Endodermal cell (in vitro differentiated cells): ENCODE data around the gene SEC11A. TPM values are rescaled to one million over a fixed set of nuclear protein-coding genes. Genes with fewer than 3 reads are reported as not detected.

Experiments
- DNase-seq: peaks from one replicate; pipeline ENCODE4 v3.0.0-alpha.2; 2017
- H3K27ac ChIP-seq: 2 replicates; pipeline ENCODE4 v1.5.1; 2013; ENCODE audit warnings: mild to moderate bottlenecking, low read depth, low read length, moderate library complexity
- H3K27me3 ChIP-seq: 2 replicates; pipeline ENCODE4 v1.6.1; 2013; ENCODE audit warnings: mild to moderate bottlenecking, low read length, moderate library complexity; ENCODE audit not compliant: insufficient read depth, control insufficient read depth, poor library complexity, severe bottlenecking
- H3K36me3 ChIP-seq: 2 replicates; pipeline ENCODE4 v1.7.0; 2013; ENCODE audit warnings: mild to moderate bottlenecking, low read length, moderate library complexity; ENCODE audit not compliant: control insufficient read depth, insufficient read depth
- H3K4me1 ChIP-seq: one replicate; pipeline ENCODE4 v1.7.0; 2013; ENCODE audit warnings: low read length; ENCODE audit not compliant: control insufficient read depth, insufficient read depth
- H3K4me3 ChIP-seq: 2 replicates; pipeline ENCODE4 v1.5.1; 2013; ENCODE audit warnings: mild to moderate bottlenecking, low read length, moderate library complexity
- H3K9ac ChIP-seq: 2 replicates; pipeline ENCODE4 v1.6.1; 2013; ENCODE audit warnings: mild to moderate bottlenecking, low read length, moderate library complexity; ENCODE audit not compliant: poor library complexity, severe bottlenecking; ENCODE audit errors: extremely low read depth
- H3K9me3 ChIP-seq: 2 replicates; pipeline ENCODE4 v1.6.1; 2013; ENCODE audit warnings: mild to moderate bottlenecking, low read length, moderate library complexity; ENCODE audit not compliant: control insufficient read depth
- H3K27ac Mint-ChIP-seq: 2 replicates; pipeline ENCODE4 v1.8.0; 2020; ENCODE audit warnings: mixed read lengths
- H3K27me3 Mint-ChIP-seq: 2 replicates; pipeline ENCODE4 v1.8.0; 2021; ENCODE audit warnings: mild to moderate bottlenecking, mixed read lengths; ENCODE audit not compliant: insufficient read depth
- H3K36me3 Mint-ChIP-seq: 2 replicates; pipeline ENCODE4 v1.8.0; 2020; ENCODE audit warnings: low read depth, mixed read lengths
- H3K4me1 Mint-ChIP-seq: 2 replicates; pipeline ENCODE4 v1.8.0; 2020; ENCODE audit warnings: mixed read lengths
- H3K4me3 Mint-ChIP-seq: 2 replicates; pipeline ENCODE4 v1.8.0; 2020; ENCODE audit warnings: mild to moderate bottlenecking, moderate library complexity, mixed read lengths
- H3K9me3 Mint-ChIP-seq: 2 replicates; pipeline ENCODE4 v1.8.0; 2020; ENCODE audit warnings: mild to moderate bottlenecking, mixed read lengths
- CTCF ChIP-seq: fragments of 200-600 bp; sonication (generic); conservative IDR thresholded peaks from 2 replicates; pipeline ENCODE4 v1.5.0; 2021; ENCODE audit warnings: antibody characterized with exemption, mild to moderate bottlenecking
- WGBS, 2 experiments: methylation state at CpG; one replicate each; pipeline versions ENCODE4 v1.1.5 to v1.1.7; 2013; ENCODE audit warnings: missing lambda C conversion rate in 2 of 2, mixed read lengths in 1 of 2; ENCODE audit not compliant: insufficient coverage in 1 of 2, insufficient read length in 1 of 2; 5-methylcytosine and 5-hydroxymethylcytosine counted together
- total RNA-seq, 2 donors: library from RNA; stranded (reverse); fragmentation: NEBNext Ultra II Directional in 1 of 2; extraction: Animal tissue kit (Norgen Biotek cat#: 25700) in 1 of 2; gene quantifications; 2 replicates in 1 of 2; 3 replicates in 1 of 2; pipeline ENCODE4 v1.2.1, GENCODE V29; 2021

Gene SEC11A
- total RNA-seq, 2 donors from 2014 or later: 192 to 197 TPM

GRCh38 chr15:84734794-84735479 lies 19.0 kb upstream of the SEC11A start:
- H3K9ac ChIP-seq: no peak overlapping the region
- peak overlapping the region; percentile 44 for H3K4me3 ChIP-seq
- H3K27me3 ChIP-seq: no peaks in the 10 kb centered on the region
- TF ChIP-seq CTCF: no peak
- Mint-ChIP-seq H3K4me3 (peak overlapping the region; percentile 43), H3K4me1 (peaks cover 14% of the 10 kb centered on the region), H3K27me3 (no peaks in the 10 kb centered on the region), H3K36me3 (no peaks in the 10 kb centered on the region), H3K9me3 (no peaks in the 10 kb centered on the region), H3K27ac (peak overlapping the region; percentile 85)
- H3K4me1 ChIP-seq: no peaks in the 10 kb centered on the region
- no peaks in the 10 kb centered on the region for H3K9me3 ChIP-seq
- no peak overlapping the region for H3K27ac ChIP-seq
- 12 to 15% methylated on average over 6 to 7 of the region's 7 CpGs for WGBS, 2 experiments
- DNase-seq: peak; percentile 93
- no peaks in the 10 kb centered on the region for H3K36me3 ChIP-seq

- no peak overlapping the region for H3K27ac ChIP-seq
- H3K27me3 ChIP-seq: no peaks in the 10 kb centered on the region
- Mint-ChIP-seq H3K36me3 (no peaks in the 10 kb centered on the region), H3K4me1 (peaks cover 10% of the 10 kb centered on the region), H3K27ac (no peak overlapping the region), H3K9me3 (no peaks in the 10 kb centered on the region), H3K4me3 (no peak overlapping the region), H3K27me3 (no peaks in the 10 kb centered on the region)
- H3K36me3 ChIP-seq: no peaks in the 10 kb centered on the region
- H3K9me3 ChIP-seq: no peaks in the 10 kb centered on the region
- no peak for DNase-seq
- H3K9ac ChIP-seq: no peak overlapping the region
- no peaks in the 10 kb centered on the region for H3K4me1 ChIP-seq
- TF ChIP-seq CTCF: no peak
- no peak overlapping the region for H3K4me3 ChIP-seq
Observed at GRCh38 chr15:84731774-84732173, 15.8 kb upstream of the SEC11A start.

- Histone ChIP-seq H3K36me3 (no peaks in the 10 kb centered on the region), H3K9me3 (no peaks in the 10 kb centered on the region), H3K4me1 (no peaks in the 10 kb centered on the region), H3K27ac (no peak overlapping the region), H3K4me3 (no peak overlapping the region), H3K9ac (no peak overlapping the region), H3K27me3 (no peaks in the 10 kb centered on the region)
- TF ChIP-seq CTCF: no peak
- H3K27me3 Mint-ChIP-seq: no peaks in the 10 kb centered on the region
- H3K9me3 Mint-ChIP-seq: no peaks in the 10 kb centered on the region
- WGBS, 2 experiments: 98 to 100% methylated on average over 2 to 6 of the region's 6 CpGs
- H3K27ac Mint-ChIP-seq: no peak overlapping the region
- no peaks in the 10 kb centered on the region for H3K36me3 Mint-ChIP-seq
- no peak for DNase-seq
- H3K4me1 Mint-ChIP-seq: peaks cover 9% of the 10 kb centered on the region
- no peak overlapping the region for H3K4me3 Mint-ChIP-seq
Observed at GRCh38 chr15:84727429-84727828, 11.5 kb upstream of the SEC11A start.
